ENCODE measurements around the gene TMEM165. TPM values are rescaled to one million over a fixed set of nuclear protein-coding genes. Genes with fewer than 3 reads are reported as not detected.

Gene TMEM165
- total and polyA plus RNA-seq, 9 of the 15 experiments (the other 6 are each of a cell fraction or from before 2014, with no cell fraction given), result 21.3 to 145 (median 96.8) TPM

- TF ChIP-seq FOSL1 (tag; conservative IDR thresholded peaks at IDR 0.05), result peak; percentile 80
- no peak for TF ChIP-seq ESRRA (IDR thresholded peaks at IDR 0.05; ENCODE audit: borderline replicate concordance, low read depth)
- TF ChIP-seq RCOR1 (IDR thresholded peaks at IDR 0.05; ENCODE audit: borderline replicate concordance in 1 of 2, low read depth in 2 of 2, low read length in 2 of 2), result peak in 1 of 2 experiments; percentile 85; a peak in 2 of 4 replicates
- peak; percentile 76 for TF ChIP-seq HES1 (IDR thresholded peaks at IDR 0.05; ENCODE audit: low read depth)
- no peak for TF ChIP-seq ZBTB26 (CRISPR knock-in tag; IDR thresholded peaks at IDR 0.05)
- TF ChIP-seq RBBP5 (IDR thresholded peaks at IDR 0.05; ENCODE audit: borderline replicate concordance, insufficient read depth, low read length, poor library complexity, severe bottlenecking), result no peak
- peak; percentile 42 for TF ChIP-seq SMARCB1 (IDR thresholded peaks at IDR 0.05; ENCODE audit: insufficient read length, low read depth)
- TF ChIP-seq RNF2 (IDR thresholded peaks at IDR 0.05), result 0 out of 2 replicates have a peak, but pooled peaks have one; percentile 17
- no peak for TF ChIP-seq STAT5B (CRISPR knock-in tag; IDR thresholded peaks at IDR 0.05)
- 0 out of 4 replicates have a peak, but pooled peaks of 1 of the 2 experiments have one; percentile 25 for TF ChIP-seq HDAC1 (IDR thresholded peaks at IDR 0.05)
- peak; percentile 51 for TF ChIP-seq CCNT2 (IDR thresholded peaks at IDR 0.05; ENCODE audit: borderline replicate concordance, extremely low read depth, insufficient read length, low read depth, low read length)
- peak in 1 of 2 experiments; percentile 28; a peak in 1 of 4 replicates for TF ChIP-seq ZMIZ1 (IDR thresholded peaks at IDR 0.05; ENCODE audit: low read depth in 2 of 2, low read length in 2 of 2)
- 0 out of 2 replicates have a peak, but pooled peaks have one; percentile 32 for TF ChIP-seq ZBTB2 (IDR thresholded peaks at IDR 0.05)
- peak; percentile 51; the same call in 1 of the 2 replicates for TF ChIP-seq SOX6 (IDR thresholded peaks at IDR 0.05)
- peak; percentile 40; the same call in 1 of the 2 replicates for TF ChIP-seq CTBP1 (IDR thresholded peaks at IDR 0.05; ENCODE audit: borderline replicate concordance)
- TF ChIP-seq FOXM1 (IDR thresholded peaks at IDR 0.05; ENCODE audit: low read depth), result peak; percentile 52; the same call in 1 of the 2 replicates
- TF ChIP-seq FOXM1 (CRISPR knock-in tag; IDR thresholded peaks at IDR 0.05; ENCODE audit: low read depth), result no peak
- TF ChIP-seq HNRNPLL (IDR thresholded peaks at IDR 0.05; ENCODE audit: low read depth, low read length, poor library complexity, severe bottlenecking), result no peak
- TF ChIP-seq GATAD2B (IDR thresholded peaks at IDR 0.05; ENCODE audit: borderline replicate concordance), result 0 out of 2 replicates have a peak, but pooled peaks have one; percentile 38
- TF ChIP-seq CREM (IDR thresholded peaks at IDR 0.05; ENCODE audit: low read depth), result 0 out of 2 replicates have a peak, but pooled peaks have one; percentile 25
- TF ChIP-seq SMAD4 (CRISPR knock-in tag; conservative IDR thresholded peaks at IDR 0.05), result peak; percentile 75
- TF ChIP-seq ARID1B (IDR thresholded peaks at IDR 0.05), result peak; percentile 91
- peak; percentile 87 for TF ChIP-seq DPF2 (IDR thresholded peaks at IDR 0.05)
Measured at GRCh38 chr4:55437356-55437796, 41.6 kb downstream of the TMEM165 start (continued).
